NCI-H446 treated with DMSO at 0.1 percent for 48 hours (cell line): ENCODE data around the gene OVOL3.
"Not testable (repeated sequence)": the region's sequence is repeated elsewhere in the genome, so short reads cannot be mapped to it uniquely, and the experiment has no call there.

Experiments used
- DNase-seq: peaks from one replicate; lab custom pipeline; 2025; lab: John Stamatoyannopoulos, UW

The OVOL3 gene

GRCh38 chr19:36131221-36131620 lies 20.3 kb downstream of the OVOL3 start:
- DNase-seq: not testable (repeated sequence)

GRCh38 chr19:36134867-36135266 lies 23.9 kb downstream of the OVOL3 start:
- DNase-seq: not testable (repeated sequence)

- peak; percentile 19 for DNase-seq
These were observed 26.2 kb downstream of the OVOL3 start for GRCh38 chr19:36136964-36137686.

GRCh38 chr19:36139120-36139472 lies 28.2 kb downstream of the OVOL3 start:
- DNase-seq: no peak

GRCh38 chr19:36139473-36140303 lies 28.7 kb downstream of the OVOL3 start, which contains the start of gene CAPNS1:
TSS of gene CAPNS1 (plus strand) at chr19:36140066. CDS start at chr19:36141012, 946 bp downstream.
- DNase-seq: peak; percentile 93

GRCh38 chr19:36140304-36141038 lies 29.5 kb downstream of the OVOL3 start:
- peak; percentile 33 for DNase-seq

GRCh38 chr19:36141039-36141927 lies 30.3 kb downstream of the OVOL3 start:
- peak; percentile 42 for DNase-seq

GRCh38 chr19:36142046-36142445 lies 31.1 kb downstream of the OVOL3 start:
- no peak for DNase-seq

GRCh38 chr19:36142496-36142895 lies 31.6 kb downstream of the OVOL3 start:
- no peak for DNase-seq

- no peak for DNase-seq
These were observed 33.7 kb downstream of the OVOL3 start for GRCh38 chr19:36144624-36145023.

GRCh38 chr19:36149673-36150406 lies 38.9 kb downstream of the OVOL3 start:
- DNase-seq: no peak

- DNase-seq: no peak
These were observed 39.6 kb downstream of the OVOL3 start for GRCh38 chr19:36150586-36150985.

GRCh38 chr19:36151144-36152018 lies 40.4 kb downstream of the OVOL3 start:
- no peak for DNase-seq

- DNase-seq: no peak
These were observed 41.0 kb downstream of the OVOL3 start for GRCh38 chr19:36152019-36152351.

- no peak for DNase-seq
These were observed 41.6 kb downstream of the OVOL3 start, which contains the start of gene COX7A1 for GRCh38 chr19:36152352-36153091. TSS of gene COX7A1 (minus strand) at chr19:36152447. CDS start at chr19:36152407, 40 bp downstream.

GRCh38 chr19:36153126-36153525 lies 42.2 kb downstream of the OVOL3 start:
- DNase-seq: no peak

GRCh38 chr19:36160821-36161596 lies 50.1 kb downstream of the OVOL3 start:
- no peak for DNase-seq
